ENCODE results near the gene NCAPG2.
"Not testable (repeated sequence)": the region's sequence is repeated elsewhere in the genome, so short reads cannot be mapped to it uniquely, and the experiment has no call there.

The NCAPG2 gene

GRCh38 chr7:158705234-158705850 lies 738 bp upstream of the NCAPG2 start:
- DNase-seq (ENCODE audit: low spot score): no peak

- not testable (repeated sequence) for DNase-seq (ENCODE audit: low spot score)
These were observed 703 bp downstream of the NCAPG2 start for GRCh38 chr7:158703679-158704523.

- no peak for DNase-seq (ENCODE audit: low spot score)
These were observed 1.7 kb downstream of the NCAPG2 start for GRCh38 chr7:158702944-158703343.

DNA sequence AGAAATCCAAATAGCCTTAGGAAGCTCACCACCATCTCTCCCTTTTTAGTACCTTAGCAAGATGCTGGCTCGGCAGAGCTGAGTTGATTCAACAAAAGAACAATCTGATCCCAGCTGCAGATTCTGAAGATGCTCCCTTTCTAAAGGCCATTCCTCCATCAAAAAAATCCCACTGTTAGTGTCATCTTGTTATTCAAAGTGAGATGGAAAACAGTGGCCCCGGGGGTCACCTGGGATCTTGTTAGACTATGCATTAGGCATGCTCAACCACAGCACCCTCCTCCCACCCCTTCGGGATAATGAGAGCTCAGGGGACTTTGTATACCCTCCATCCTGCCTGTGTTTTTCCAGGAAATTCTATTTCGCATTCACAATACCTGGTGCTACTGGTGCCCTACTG lies 2.4 kb downstream of the NCAPG2 start:
- no peak for DNase-seq (ENCODE audit: low spot score)

GRCh38 chr7:158700008-158700407 lies 4.6 kb downstream of the NCAPG2 start:
- no peak for DNase-seq (ENCODE audit: low spot score)

- no peak for DNase-seq (ENCODE audit: low spot score)
These were observed 5.3 kb downstream of the NCAPG2 start for GRCh38 chr7:158699341-158699740.

DNA sequence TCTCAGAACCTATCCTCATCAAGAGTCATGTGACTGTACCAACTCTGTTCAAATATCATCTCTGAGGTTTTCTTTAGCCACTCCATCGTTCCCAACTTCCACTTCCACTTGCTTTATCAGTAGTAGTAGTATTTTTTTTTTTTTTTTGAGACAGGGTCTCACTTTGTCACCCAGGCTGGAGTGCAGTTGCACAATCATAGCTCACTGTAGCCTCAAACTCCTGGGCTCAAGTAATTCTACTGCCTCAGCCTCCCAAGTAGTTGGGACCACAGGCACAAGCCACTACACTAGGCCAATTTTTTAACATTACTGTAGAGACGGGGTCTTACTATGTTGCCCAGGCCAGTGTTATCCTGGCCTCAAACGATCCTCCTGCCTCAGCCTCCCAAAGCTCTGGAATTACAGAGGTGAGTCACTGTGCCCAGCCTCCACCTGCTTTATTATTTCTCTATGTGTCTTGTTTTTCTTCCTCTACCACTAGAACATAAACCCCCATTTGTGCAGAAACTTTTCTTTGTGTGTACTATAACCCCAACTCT lies 5.9 kb downstream of the NCAPG2 start:
- no peak for DNase-seq (ENCODE audit: low spot score)

- DNase-seq (ENCODE audit: low spot score): not testable (repeated sequence)
These were observed 7.0 kb downstream of the NCAPG2 start for GRCh38 chr7:158697597-158697996.

GRCh38 chr7:158695726-158696452 lies 8.7 kb downstream of the NCAPG2 start:
- peak; percentile 61 for DNase-seq (ENCODE audit: low spot score)

DNA sequence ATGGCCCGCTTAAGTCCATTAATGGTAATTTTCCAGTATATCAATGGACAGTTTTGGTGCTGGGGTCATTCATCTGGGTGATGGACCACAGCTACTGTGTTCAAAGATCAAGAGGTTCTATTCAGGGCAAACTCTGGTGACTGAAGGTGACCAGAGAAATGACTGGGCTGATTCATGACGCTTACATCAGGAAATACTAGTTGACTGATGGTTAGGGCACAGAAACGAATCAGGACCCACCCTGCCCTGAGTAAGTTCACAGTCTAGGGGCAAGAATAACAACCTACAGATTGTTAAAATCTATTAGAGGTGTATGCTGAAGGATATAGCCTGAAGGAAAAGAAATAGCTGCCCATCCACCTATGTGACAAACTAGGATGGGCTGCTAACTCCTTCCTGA lies 9.5 kb downstream of the NCAPG2 start:
- no peak for DNase-seq (ENCODE audit: low spot score)

DNA sequence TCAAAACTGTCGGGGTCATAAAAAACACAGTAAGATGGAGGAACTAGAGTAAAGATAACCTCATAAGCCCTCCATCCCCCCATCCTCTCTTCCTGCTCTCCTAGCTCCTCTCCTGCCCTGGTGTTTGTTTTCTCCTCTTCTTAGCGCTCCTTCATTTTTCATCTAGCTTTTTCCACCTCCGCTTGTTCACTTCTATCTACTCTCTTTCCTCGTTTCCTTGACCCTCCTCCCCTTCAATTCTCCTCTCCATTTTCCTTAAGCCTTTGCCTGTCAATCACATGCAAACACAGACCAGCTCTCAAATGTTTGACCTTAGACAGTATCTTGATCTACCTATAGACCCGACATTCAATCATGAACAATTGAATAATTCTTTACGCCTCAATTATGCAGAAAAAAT lies 10.0 kb downstream of the NCAPG2 start:
- no peak for DNase-seq (ENCODE audit: low spot score)

- no peak for DNase-seq (ENCODE audit: low spot score)
These were observed 15.1 kb downstream of the NCAPG2 start for GRCh38 chr7:158689488-158689887.

GRCh38 chr7:158687406-158687805 lies 17.2 kb downstream of the NCAPG2 start:
- DNase-seq (ENCODE audit: low spot score): no peak

DNA sequence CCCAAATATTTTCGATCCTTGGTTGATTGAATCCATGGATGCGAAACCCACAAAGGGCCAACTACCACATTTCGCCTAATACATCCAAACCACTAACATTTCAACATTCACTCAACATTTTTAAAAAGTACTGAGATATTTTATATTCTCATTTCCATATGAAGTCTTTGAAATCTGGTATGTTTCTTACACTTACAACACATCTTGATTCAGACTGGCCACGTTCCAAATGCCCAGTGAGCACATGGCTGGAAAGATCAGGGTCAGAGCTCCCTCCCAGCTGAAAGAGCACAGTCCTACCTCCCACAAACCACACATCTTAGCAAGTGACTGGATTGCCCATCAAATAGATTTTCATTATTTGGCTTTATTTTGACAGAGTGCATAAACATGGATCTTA lies 18.9 kb downstream of the NCAPG2 start:
- DNase-seq (ENCODE audit: low spot score): no peak

- peak; percentile 50 for DNase-seq (ENCODE audit: low spot score)
These were observed 20.3 kb downstream of the NCAPG2 start for GRCh38 chr7:158684329-158684728.

GRCh38 chr7:158683541-158683940 lies 21.1 kb downstream of the NCAPG2 start:
- DNase-seq (ENCODE audit: low spot score): no peak

GRCh38 chr7:158682456-158682855 lies 22.1 kb downstream of the NCAPG2 start:
- no peak for DNase-seq (ENCODE audit: low spot score)

GRCh38 chr7:158680754-158681153 lies 23.9 kb downstream of the NCAPG2 start:
- DNase-seq (ENCODE audit: low spot score): no peak

GRCh38 chr7:158676906-158677305 lies 27.7 kb downstream of the NCAPG2 start:
- DNase-seq (ENCODE audit: low spot score): no peak

- no peak for DNase-seq (ENCODE audit: low spot score)
These were observed 28.3 kb downstream of the NCAPG2 start for GRCh38 chr7:158676171-158676840.

GRCh38 chr7:158672975-158673374 lies 31.6 kb downstream of the NCAPG2 start:
- no peak for DNase-seq (ENCODE audit: low spot score)

- DNase-seq (ENCODE audit: low spot score): not testable (repeated sequence)
These were observed 36.5 kb downstream of the NCAPG2 start for GRCh38 chr7:158668086-158668485.

Data from hepatic stellate cell (primary cell).